HG03045 (cell line): Measurements from ENCODE around the gene SLC2A1.
"Not testable (repeated sequence)": the region's sequence is repeated elsewhere in the genome, so short reads cannot be mapped to it uniquely, and the experiment has no call there.

ENCODE experiments used
- ATAC-seq: cut with Tn5 transposase; IDR thresholded peaks from one replicate; pipeline ENCODE4 v1.9.1; 2021; ENCODE audit warnings: mild to moderate bottlenecking, moderate library complexity; ENCODE audit not compliant: unreplicated experiment

SLC2A1 gene

GRCh38 chr1:42913426-42914091 is 45.1 kb downstream of the SLC2A1 start:
- no peak for ATAC-seq

GRCh38 chr1:42910985-42911384 is 47.7 kb downstream of the SLC2A1 start:
- no peak for ATAC-seq

- no peak for ATAC-seq
Measured at GRCh38 chr1:42908046-42908445, 50.6 kb downstream of the SLC2A1 start.

- ATAC-seq = no peak
Measured at GRCh38 chr1:42904434-42904833, 54.2 kb downstream of the SLC2A1 start.

GRCh38 chr1:42899960-42900359 is 58.7 kb downstream of the SLC2A1 start:
- ATAC-seq = not testable (repeated sequence)

- ATAC-seq = no peak
Measured at GRCh38 chr1:42891465-42892138, 67.1 kb downstream of the SLC2A1 start.

- ATAC-seq = no peak
Measured at GRCh38 chr1:42889264-42889663, 69.4 kb downstream of the SLC2A1 start.

- no peak for ATAC-seq
Measured at GRCh38 chr1:42888013-42888633, 70.5 kb downstream of the SLC2A1 start.

GRCh38 chr1:42887366-42887765 is 71.3 kb downstream of the SLC2A1 start:
- no peak for ATAC-seq

GRCh38 chr1:42886800-42887199 is 71.9 kb downstream of the SLC2A1 start:
- ATAC-seq = no peak

- ATAC-seq = no peak
Measured at GRCh38 chr1:42886046-42886739, 72.5 kb downstream of the SLC2A1 start.

- no peak for ATAC-seq
Measured at GRCh38 chr1:42880384-42880783, 78.3 kb downstream of the SLC2A1 start.

- ATAC-seq = no peak
Measured at GRCh38 chr1:42877380-42877779, 81.3 kb downstream of the SLC2A1 start.

GRCh38 chr1:42876009-42876408 is 82.7 kb downstream of the SLC2A1 start:
- ATAC-seq = no peak
